Tibial nerve (tissue), 4 donors: ENCODE measurements around the gene ZBTB22.
"Not testable (repeated sequence)": the region's sequence is repeated elsewhere in the genome, so short reads cannot be mapped to it uniquely, and the experiment has no call there.

Source experiments
- CTCF ChIP-seq, 5 experiments: fragments of 200-600 bp in 3 of 5; fragments of 450-650 bp in 2 of 5; sonication (generic) in 3 of 5; IDR thresholded peaks; one replicate each; pipeline ENCODE4 v1.5.1; 2016 to 2019; ENCODE audit warnings: antibody characterized with exemption in 5 of 5, mild to moderate bottlenecking in 3 of 5, moderate library complexity in 2 of 5
- EP300 ChIP-seq, 2 donors: sonication (generic); formaldehyde crosslinking; IDR thresholded peaks; one replicate each; pipeline ENCODE4 v1.6.1; 2017; ENCODE audit warnings: antibody characterized with exemption in 2 of 2, mild to moderate bottlenecking in 1 of 2

GRCh38 chr6:33343606-33343952 lies 26.0 kb upstream of the ZBTB22 start:
- TF ChIP-seq EP300, CTCF (IDR thresholded peaks at IDR 0.05): not testable (repeated sequence)
